ENCODE measurements around the gene KDM6A.
"Not testable (repeated sequence)": the region's sequence is repeated elsewhere in the genome, so short reads cannot be mapped to it uniquely, and the experiment has no call there.

The KDM6A gene

DNA sequence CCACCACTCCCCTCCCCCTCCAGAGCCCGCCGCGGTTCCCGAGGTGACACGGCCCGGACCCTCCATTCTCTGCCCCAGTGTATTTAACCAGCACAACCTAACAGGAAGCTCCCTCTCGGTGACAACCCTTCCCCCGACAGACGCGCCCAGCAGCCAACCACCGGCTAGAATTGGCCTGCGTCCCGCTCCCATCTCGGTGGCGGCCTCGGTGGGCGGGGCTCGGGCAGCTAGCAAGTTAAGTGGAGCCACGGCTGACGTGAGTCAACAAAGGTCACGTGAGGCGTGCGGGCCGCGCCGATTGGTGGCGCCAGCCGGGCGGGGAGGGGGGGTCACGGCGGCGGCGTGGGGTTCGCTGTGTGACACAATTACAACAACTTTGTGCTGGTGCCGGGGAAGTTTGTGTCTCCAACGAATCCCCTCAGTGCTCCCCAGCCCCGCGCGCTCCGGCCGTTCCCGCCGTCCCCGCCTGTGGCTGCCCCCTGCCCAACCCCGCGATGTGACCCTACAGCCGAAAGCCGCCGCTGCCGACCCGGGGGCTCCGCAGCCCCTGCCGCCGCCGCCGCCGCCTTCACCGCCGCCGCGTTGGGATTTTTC, at the start of gene KDM6A:
KDM6A (plus strand) TSS at position 368 of the 594 bp plus-strand sequence. CDS start 364 bp downstream, outside the sequence.
- in situ Hi-C loops (cut with HindIII; ENCODE audit: low pct_ligation_motif_present, low pct_unique_long_range_greater_than_20kb, low sequenced_read_pairs): no loop called here
- peak; percentile 82 for DNase-seq

DNA sequence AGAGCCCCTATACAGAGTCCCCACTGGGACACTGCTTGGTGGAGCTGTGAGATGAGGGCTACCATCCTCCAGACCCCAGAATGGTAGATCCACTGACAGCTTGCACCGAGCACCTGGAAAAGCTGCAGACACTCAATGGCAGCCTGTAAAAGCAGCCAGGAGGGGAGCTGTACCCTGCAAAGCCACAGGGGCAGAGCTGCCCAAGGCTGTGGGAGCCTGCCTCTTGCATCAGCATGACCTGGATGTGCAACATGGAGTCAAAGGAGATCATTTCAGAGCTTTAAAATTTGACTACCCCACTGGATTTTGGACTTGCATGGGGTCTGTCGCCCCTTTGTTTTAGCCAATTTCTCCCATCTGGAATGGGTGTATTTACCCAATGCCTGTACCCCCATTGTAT, 49.8 kb upstream of the KDM6A start:
- DNase-seq; in situ Hi-C loops (cut with HindIII; ENCODE audit: low pct_ligation_motif_present, low pct_unique_long_range_greater_than_20kb, low sequenced_read_pairs): not testable (repeated sequence)

DNA sequence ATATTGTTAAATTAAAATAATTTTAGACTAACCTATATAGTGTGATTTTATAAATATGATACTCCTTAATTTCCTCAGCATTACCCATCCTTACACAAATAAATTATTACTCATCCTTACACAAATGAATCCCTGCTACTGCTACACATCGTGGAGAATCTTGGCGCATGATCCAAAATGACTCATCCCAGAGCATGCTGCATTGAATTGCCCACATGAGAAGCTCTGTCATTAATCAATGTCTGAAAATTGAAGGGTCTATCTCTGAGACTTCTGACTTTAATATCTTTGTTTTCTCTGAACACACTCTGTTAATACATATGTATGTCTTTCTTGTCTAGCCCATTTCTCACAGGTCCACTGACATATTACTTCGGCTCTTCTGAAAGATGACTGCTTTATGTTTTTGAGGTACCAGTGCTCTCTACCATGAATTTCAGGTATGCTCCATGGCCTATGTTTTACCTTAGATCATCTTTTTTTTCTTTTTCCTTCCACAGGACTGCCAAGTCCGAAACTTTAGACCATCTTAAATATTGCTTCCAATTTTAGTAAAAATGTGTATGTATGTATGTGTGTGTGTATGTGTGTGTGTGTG, 44.9 kb upstream of the KDM6A start:
- DNase-seq: peak; percentile 42
- in situ Hi-C loops (cut with HindIII; ENCODE audit: low pct_ligation_motif_present, low pct_unique_long_range_greater_than_20kb, low sequenced_read_pairs): no loop called here

DNA sequence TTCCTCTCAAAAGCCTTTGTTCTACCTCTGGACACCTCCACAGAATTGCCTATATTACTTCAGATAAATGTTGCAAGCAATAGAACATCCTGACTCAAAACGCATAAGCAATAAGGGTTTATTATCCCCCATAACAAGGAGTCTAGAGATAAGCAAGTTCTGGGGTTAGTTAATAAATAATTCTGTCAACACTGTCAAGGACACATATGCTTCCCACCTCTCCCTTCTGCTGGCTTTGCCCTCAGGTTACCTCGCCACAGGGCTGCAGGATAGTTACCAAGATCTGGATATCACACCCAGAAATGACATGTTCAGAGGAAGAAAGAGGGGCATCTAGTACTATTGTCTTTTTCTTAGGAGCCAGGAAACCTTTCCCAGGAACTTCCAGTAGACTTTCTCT, 43.2 kb upstream of the KDM6A start:
- in situ Hi-C loops (cut with HindIII; ENCODE audit: low pct_ligation_motif_present, low pct_unique_long_range_greater_than_20kb, low sequenced_read_pairs): no loop called here
- DNase-seq: no peak

DNA sequence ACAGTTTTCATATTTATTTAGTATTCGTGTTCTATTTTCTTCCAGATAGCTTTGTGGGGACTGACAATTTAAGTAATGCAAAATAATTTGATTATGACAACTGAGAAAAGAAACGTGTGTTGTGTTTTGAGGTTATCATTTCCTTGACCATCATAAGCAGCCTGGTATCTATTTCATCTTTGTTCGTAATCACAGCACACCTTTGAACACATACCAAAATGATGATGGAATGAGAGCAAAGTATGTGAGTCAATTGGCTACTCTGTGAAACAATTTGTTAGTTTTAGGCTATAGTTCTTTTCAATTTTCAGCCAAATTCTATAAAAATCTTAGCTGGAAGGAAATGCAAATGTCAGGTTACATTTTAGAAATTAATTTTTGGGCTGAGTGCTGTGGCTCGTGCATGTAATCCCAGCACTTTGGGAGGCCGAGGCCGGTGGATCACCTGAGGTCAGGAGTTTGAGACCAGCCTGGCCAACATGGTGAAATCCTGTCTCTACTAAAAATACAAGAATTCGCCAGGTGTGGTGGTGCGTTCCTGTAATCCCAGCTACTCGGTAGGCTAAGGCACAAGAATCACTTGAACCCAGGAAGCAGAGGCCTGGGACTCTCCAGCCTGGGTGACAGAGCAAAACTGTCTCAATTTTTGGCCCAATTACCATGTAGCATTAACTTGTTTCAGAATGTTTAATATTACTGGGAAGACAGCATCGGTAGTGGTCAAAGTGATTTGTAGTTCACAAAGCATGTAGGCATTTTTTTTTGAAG, 30.3 kb upstream of the KDM6A start:
- DNase-seq: no peak
- in situ Hi-C loops (cut with HindIII; ENCODE audit: low pct_ligation_motif_present, low pct_unique_long_range_greater_than_20kb, low sequenced_read_pairs): no loop called here

DNA sequence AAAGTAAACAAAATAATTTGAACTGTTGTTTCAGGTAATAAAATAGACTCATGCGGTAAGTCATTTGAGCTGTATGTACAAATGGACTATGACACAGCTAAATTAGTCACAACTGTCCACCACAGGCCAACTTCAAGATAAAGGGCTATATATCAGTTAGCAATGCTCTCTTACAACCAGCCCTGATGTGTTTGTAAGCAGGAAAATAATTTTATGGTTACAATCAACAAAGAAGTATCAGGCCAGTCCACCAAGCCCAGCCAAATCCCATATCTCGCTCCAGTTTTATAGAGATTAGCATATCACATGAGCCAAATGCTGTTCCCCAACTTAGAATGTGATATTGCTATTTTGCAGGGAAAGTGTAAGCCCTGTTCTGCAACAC, 29.7 kb upstream of the KDM6A start:
- no peak for DNase-seq
- in situ Hi-C loops (cut with HindIII; ENCODE audit: low pct_ligation_motif_present, low pct_unique_long_range_greater_than_20kb, low sequenced_read_pairs): no loop called here

DNA sequence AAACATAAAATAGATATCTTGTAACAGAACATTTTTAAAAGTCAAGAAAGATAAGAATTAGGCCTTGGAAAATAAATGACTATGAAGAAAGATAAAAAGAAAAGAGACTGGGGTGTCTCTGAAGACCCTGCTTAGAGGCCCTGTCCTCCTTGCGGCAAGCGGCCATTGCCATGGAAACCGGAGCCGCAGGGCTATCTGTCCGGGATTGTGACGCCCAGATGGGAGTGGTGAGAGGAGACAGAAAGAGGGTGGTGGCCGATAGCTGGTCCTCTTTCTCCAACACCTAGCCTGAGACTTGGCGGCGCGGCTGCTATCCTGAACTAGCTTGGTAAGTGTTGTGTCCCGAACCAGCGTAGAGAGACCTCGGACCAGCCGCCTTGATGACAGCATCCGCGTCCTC, 29.2 kb upstream of the KDM6A start, which contains the start of gene DUSP21:
DUSP21 (plus strand) TSS at position 269 of the 400 bp plus-strand sequence; CDS start at position 381, 112 bp downstream.
- DNase-seq: no peak
- in situ Hi-C loops (cut with HindIII; ENCODE audit: low pct_ligation_motif_present, low pct_unique_long_range_greater_than_20kb, low sequenced_read_pairs): no loop called here

DNA sequence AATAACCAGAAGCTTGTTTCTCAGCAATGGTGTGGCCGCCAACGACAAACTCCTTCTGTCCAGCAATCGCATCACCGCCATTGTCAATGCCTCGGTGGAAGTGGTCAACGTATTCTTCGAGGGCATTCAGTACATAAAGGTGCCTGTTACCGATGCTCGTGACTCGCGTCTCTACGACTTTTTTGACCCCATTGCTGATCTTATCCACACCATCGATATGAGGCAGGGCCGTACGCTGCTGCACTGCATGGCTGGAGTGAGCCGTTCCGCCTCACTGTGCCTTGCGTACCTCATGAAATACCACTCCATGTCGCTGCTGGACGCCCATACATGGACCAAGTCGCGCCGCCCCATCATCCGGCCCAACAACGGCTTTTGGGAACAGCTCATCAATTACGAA, 28.8 kb upstream of the KDM6A start:
- in situ Hi-C loops (cut with HindIII; ENCODE audit: low pct_ligation_motif_present, low pct_unique_long_range_greater_than_20kb, low sequenced_read_pairs): no loop called here
- no peak for DNase-seq

DNA sequence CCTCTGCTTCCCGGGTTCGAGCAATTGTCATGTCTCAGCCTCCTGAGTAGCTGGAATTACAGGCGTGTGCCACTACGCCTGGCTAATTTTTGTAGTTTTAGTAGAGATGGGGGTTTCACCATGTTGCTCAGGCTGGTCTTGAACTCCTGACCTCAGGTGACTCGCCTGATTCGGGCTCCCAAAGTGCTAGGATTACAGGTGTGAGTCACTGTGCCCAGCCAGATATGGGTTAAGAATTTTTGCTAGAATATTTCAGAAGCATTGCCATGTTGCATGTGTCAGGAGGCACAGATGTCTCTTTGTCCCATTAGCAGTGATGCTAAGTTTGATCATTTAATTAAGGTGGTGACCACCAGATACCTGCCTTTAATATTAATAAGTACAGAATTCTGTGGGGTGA, 22.1 kb upstream of the KDM6A start:
- DNase-seq; in situ Hi-C loops (cut with HindIII; ENCODE audit: low pct_ligation_motif_present, low pct_unique_long_range_greater_than_20kb, low sequenced_read_pairs): not testable (repeated sequence)

DNA sequence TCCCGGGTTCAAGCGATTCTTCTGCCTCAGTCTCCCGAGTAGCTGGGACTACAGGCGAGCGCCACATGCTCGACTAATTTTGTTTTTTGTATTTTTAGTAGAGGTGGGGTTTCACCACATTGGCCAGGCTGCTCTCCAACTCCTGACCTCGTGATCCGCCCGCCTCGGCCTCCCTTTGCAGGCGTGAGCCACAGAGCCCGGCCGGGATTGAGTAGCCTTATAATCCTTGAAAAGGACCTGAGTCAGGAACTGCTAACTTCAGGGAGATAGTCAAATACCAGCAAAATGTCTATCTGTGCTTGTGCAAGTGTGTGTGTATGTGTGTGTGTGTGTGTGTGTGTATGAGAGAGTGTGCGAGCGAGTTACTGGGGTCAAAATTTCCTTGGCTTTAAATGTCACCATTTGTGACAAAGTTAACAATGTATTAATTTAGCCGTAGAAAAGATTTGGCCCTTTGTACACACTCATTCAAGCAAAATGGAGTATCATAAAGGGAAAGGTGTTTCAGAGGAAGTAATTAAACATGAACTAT, 1.8 kb upstream of the KDM6A start:
- in situ Hi-C loops (cut with HindIII; ENCODE audit: low pct_ligation_motif_present, low pct_unique_long_range_greater_than_20kb, low sequenced_read_pairs): no loop called here
- DNase-seq: no peak

DNA sequence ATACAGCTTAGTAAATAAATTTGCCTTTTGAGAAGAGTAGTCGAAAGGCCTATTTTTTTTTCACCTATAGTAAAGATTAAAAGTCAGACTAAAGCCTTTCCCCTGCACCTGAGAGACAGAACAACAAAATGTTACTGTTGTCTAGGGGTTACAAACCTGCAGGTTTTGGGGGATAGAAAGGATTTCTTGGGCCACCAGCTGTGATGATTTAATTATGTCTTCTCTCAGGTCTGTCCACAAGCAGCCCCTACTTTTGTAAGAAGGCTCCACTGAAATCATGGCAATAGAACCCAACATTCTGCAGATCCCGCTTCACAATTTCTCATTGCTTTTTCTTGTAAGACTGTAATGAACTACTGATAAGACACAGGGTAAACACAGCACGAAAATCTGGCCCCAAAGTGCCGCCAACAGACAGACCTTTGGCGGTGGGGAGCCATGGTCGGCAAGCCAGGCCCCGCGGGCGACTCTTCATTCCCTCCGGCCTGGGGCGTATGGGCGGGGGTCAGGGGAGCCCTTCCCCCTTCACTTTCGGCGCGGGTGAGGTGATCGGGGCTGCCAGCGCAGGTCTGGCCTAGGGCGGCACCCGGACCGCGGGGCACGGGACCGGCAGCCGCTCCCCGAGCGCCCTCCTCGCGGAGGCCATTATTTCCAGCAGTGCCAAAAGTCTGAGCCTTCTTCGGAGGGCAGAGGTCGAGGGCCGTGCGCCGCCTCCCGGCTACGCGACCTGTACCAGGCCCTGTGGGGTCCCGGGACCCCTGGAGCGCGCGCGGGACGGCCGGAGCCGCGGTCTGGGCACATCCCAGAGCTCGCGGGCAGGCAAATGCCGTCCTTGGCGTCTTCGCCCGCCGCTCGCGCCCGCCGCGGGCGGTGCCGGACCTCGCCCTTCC, 812 bp upstream of the KDM6A start:
- in situ Hi-C loops (cut with HindIII; ENCODE audit: low pct_ligation_motif_present, low pct_unique_long_range_greater_than_20kb, low sequenced_read_pairs): no loop called here
- peak; percentile 14 for DNase-seq

DNA sequence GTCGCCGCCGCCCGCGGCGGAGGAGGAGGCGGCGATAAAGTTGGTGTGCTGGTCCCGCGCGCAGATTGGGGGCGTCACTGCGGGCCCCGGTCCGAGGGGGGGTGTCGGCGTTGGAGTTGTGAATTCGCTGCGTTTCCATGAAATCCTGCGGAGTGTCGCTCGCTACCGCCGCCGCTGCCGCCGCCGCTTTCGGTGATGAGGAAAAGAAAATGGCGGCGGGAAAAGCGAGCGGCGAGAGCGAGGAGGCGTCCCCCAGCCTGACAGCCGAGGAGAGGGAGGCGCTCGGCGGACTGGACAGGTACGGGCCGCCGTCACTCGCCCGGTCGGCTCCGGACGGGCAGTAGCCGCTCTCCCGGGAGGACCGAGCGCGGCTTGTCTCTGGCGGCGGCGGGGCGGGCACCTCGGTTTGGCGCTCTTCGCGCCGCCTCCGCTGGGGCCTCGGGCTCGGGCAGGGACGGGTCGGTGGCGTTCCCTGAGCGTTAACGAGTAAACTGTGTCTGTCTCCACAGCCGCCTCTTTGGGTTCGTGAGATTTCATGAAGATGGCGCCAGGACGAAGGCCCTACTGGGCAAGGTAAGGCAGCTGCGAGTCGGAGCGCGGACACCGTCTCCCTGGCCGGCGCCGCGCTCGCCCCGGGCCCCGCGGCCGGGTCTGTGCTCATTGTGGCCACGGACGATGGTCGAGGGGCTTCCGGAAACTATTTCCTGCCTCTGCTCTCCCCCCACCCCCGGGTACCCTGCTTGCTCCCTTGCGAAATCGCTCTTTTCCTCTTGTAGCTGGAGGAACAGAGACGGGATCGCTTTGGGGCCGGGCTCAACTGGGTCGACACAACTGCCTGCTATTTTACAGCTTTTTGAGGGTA, 658 bp downstream of the KDM6A start:
- DNase-seq: peak; percentile 24
- in situ Hi-C loops (cut with HindIII; ENCODE audit: low pct_ligation_motif_present, low pct_unique_long_range_greater_than_20kb, low sequenced_read_pairs): no loop called here

DNA sequence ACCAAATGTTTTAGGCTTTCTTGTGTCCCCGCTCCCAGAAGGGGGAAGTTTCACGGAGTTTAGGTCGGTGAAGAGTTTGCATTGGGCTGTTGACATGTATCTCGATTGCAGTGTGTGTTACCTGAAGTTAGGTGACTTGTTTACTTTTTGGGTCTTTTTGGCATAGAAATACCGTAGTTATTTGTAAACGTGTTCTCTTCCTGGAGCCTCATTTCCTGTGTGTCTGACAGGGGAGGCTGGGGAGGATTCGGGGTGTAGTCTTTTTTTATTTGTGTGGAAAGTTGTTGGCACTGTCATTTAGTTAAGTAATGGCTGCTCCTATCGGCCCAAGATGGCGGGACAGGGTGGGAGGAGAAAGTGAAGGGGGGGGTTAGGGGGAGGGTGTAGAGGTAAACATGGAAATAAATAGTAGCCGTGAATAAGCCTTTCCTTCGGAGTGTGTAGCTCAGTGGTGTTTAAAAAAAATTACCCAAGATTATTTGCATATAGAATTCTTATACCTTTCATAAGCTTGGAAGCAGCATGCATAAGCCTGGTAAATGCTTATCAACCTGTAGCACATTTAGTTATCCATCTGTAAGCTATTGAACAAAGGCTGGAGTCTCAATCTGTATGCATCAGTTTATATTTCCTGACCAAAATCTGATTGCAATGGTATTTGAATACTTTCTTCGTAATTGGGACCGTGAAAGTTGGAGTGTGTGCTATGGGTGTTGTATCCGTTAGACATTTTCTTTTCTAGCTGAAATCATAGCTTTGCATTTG, 1.6 kb downstream of the KDM6A start:
- in situ Hi-C loops (cut with HindIII; ENCODE audit: low pct_ligation_motif_present, low pct_unique_long_range_greater_than_20kb, low sequenced_read_pairs): no loop called here

DNA sequence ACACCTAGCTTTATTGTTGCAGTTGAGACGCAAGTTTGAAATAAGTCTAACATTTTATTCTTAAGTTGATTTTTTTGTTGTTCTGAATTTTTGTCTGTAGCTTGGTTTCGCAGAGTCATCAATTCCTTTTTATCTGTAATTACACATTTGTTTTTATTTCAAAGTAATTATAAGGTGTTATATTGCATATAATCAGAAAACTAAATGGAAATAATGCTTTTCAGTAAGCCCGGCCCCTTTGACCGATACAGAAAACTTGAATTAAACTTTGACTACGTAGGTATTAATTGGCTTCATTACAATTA, 2.1 kb downstream of the KDM6A start:
- DNase-seq: no peak
- in situ Hi-C loops (cut with HindIII; ENCODE audit: low pct_ligation_motif_present, low pct_unique_long_range_greater_than_20kb, low sequenced_read_pairs): no loop called here

More for the DNA sequence above, 1.6 kb downstream of the KDM6A start:
- peak; percentile 36 for DNase-seq

DNA sequence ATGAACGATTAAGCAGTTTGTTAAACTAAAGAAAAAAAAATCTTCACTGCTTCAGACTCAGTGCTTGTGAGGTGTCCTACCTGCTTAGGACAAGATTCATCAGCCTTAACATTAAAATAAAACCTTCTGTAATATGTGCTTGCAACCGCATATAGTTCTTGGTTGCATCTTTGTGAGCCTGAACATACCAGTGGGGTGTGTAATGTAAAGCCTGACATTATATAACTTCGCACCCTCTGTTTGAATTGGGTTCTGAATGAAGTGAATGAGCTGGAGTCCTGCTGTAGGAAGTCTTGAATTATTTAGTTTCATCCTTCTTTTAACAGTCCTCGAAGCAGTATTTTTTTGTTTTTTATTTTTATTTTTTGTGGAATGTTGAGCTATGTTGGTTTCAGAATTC, 3.1 kb downstream of the KDM6A start:
- in situ Hi-C loops (cut with HindIII; ENCODE audit: low pct_ligation_motif_present, low pct_unique_long_range_greater_than_20kb, low sequenced_read_pairs): no loop called here
- DNase-seq: no peak

DNA sequence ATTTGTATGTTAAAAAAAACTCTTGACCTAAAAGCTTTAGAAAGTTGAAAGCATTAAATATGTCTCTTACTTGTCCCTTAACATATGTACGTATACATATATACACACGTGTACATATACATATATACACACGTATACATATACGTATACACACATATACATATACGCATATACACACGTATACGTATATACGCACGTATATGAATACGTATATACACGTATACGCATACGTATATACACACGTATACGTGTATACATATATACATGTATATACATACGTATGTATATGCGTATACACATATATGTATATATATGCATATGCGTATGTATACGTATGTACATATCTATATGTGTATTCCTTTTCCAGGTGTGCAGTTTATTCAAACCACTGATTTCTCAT, 3.8 kb downstream of the KDM6A start:
- no peak for DNase-seq
- in situ Hi-C loops (cut with HindIII; ENCODE audit: low pct_ligation_motif_present, low pct_unique_long_range_greater_than_20kb, low sequenced_read_pairs): no loop called here

DNA sequence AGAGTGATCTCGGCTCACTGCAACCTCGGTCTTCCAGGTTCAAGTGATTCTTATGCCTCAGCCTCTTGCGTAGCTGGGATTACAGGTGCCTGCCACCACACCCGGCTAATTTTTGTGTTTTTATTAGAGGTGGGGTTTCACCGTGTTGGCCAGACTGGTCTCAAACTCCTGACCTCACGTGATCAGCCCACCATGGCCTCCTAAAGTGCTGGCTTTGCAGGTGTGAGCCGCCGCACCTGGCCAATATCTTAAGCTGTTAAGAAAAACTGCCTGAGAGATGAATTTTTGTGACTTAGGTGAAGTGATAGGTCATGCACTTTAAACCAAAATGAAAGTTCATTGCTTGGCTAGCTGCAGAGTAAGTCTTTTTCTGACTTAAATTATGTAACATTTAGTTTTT, 5.8 kb downstream of the KDM6A start:
- DNase-seq: no peak
- in situ Hi-C loops (cut with HindIII; ENCODE audit: low pct_ligation_motif_present, low pct_unique_long_range_greater_than_20kb, low sequenced_read_pairs): no loop called here
